Urinary bladder (tissue), 4 donors: Measurements from ENCODE around the gene SLC35G3. TPM values are rescaled to one million over a fixed set of nuclear protein-coding genes. Genes with fewer than 3 reads are reported as not detected.
"Not testable (repeated sequence)": the region's sequence is repeated elsewhere in the genome, so short reads cannot be mapped to it uniquely, and the experiment has no call there.

Source experiments
- DNase-seq: peaks from one replicate; pipeline ENCODE4 v3.0.0-alpha.2; 2015; ENCODE audit errors: extremely low spot score
- H3K27ac ChIP-seq: one replicate; pipeline ENCODE4 v1.5.1; 2013; ENCODE audit warnings: low read depth, mild to moderate bottlenecking, moderate library complexity
- H3K36me3 ChIP-seq: one replicate; pipeline ENCODE4 v1.6.1; 2013; ENCODE audit warnings: mild to moderate bottlenecking, moderate library complexity; ENCODE audit not compliant: insufficient read depth
- H3K4me1 ChIP-seq: one replicate; pipeline ENCODE4 v1.6.1; 2013; ENCODE audit warnings: mild to moderate bottlenecking, moderate library complexity; ENCODE audit not compliant: insufficient read depth
- H3K4me3 ChIP-seq: one replicate; pipeline ENCODE4 v1.5.1; 2013; ENCODE audit warnings: low read depth, low read length
- WGBS: extraction: QIAGEN DNeasy Blood & Tissue Kit; methylation state at CpG from one replicate; pipeline ENCODE4 v1.1.7; 2013; 5-methylcytosine and 5-hydroxymethylcytosine counted together
- polyA plus RNA-seq: library from polyadenylated mRNA; stranded (reverse); fragments of 200-250 nt; gene quantifications from one replicate; pipeline ENCODE4 v1.2.3, GENCODE V29; 2013
- total RNA-seq: library from RNA; depleted of rRNA; stranded (reverse); fragments of >200 nt; gene quantifications from one replicate; pipeline ENCODE4 v1.2.3, GENCODE V29; 2014
- donor health status: healthy with polysubstance abuse.
- donor health status: healthy.

The SLC35G3 gene
- total and polyA plus RNA-seq, 2 donors = not detected

DNA sequence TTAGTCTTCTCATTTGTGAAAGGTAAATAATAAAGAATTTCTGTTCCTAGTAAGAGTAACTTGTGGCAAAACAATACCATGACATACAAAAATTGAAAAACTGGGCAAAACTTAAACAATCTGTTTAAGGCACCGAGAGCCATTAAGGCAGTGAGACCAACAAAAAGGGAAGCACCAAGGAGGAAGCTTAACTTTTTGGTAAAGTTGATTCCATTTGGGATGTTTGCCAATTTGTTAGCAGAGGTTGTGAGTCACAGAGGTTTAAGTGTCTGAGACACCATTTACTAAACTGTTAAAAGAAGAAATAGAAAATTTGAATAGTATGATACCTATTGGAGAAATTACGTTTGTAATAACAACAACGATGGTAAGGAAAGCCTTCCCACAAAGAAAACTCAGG is 4.9 kb downstream of the SLC35G3 start:
- no peak overlapping the region for H3K27ac ChIP-seq
- H3K4me3 ChIP-seq = no peak overlapping the region
- no peak for DNase-seq
- 76% methylated on average over 3 of the region's 3 CpGs for WGBS
- no peaks in the 10 kb centered on the region for H3K4me1 ChIP-seq
- no peaks in the 10 kb centered on the region for H3K36me3 ChIP-seq

- no peak for DNase-seq
Measured at GRCh38 chr17:35188111-35188510, 6.1 kb downstream of the SLC35G3 start.

GRCh38 chr17:35187481-35187880 is 6.7 kb downstream of the SLC35G3 start:
- 81% methylated on average over 2 of the region's 2 CpGs for WGBS

More at GRCh38 chr17:35188111-35188510, 6.1 kb downstream of the SLC35G3 start:
- H3K36me3 ChIP-seq = no peaks in the 10 kb centered on the region
- 39% methylated on average over 2 of the region's 2 CpGs for WGBS
- no peak overlapping the region for H3K4me3 ChIP-seq
- H3K4me1 ChIP-seq = no peaks in the 10 kb centered on the region
- H3K27ac ChIP-seq = no peak overlapping the region

GRCh38 chr17:35185849-35186248 is 8.3 kb downstream of the SLC35G3 start:
- no peaks in the 10 kb centered on the region for H3K36me3 ChIP-seq
- no peaks in the 10 kb centered on the region for H3K4me1 ChIP-seq
- WGBS = 38% methylated on average over 1 of the region's 1 CpG
- no peak overlapping the region for H3K27ac ChIP-seq
- no peak for DNase-seq
- no peak overlapping the region for H3K4me3 ChIP-seq

More at GRCh38 chr17:35187481-35187880, 6.7 kb downstream of the SLC35G3 start:
- H3K36me3 ChIP-seq = no peaks in the 10 kb centered on the region
- DNase-seq = no peak
- H3K27ac ChIP-seq = no peak overlapping the region
- H3K4me3 ChIP-seq = no peak overlapping the region
- no peaks in the 10 kb centered on the region for H3K4me1 ChIP-seq

DNA sequence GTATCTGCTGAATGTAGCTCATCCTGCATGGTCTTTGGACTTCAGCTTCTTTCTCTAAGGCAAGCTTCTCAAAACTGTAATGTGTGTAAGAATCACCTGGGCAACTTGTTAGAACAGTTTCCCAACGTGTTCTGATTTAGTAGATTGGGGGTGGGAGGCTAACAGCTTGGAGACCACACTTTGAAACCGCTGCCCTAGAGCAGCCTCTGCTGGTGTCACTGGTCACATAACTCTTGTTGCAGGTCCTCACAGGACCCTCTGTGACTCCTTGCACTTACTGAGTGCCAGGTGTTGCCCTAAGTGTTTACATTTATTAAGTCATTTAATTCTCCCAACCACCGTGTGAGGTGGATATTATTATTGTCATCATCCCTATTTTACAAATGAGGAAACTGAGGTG is 9.9 kb downstream of the SLC35G3 start:
- WGBS = 51% methylated on average over 3 of the region's 3 CpGs
- no peaks in the 10 kb centered on the region for H3K36me3 ChIP-seq

DNA sequence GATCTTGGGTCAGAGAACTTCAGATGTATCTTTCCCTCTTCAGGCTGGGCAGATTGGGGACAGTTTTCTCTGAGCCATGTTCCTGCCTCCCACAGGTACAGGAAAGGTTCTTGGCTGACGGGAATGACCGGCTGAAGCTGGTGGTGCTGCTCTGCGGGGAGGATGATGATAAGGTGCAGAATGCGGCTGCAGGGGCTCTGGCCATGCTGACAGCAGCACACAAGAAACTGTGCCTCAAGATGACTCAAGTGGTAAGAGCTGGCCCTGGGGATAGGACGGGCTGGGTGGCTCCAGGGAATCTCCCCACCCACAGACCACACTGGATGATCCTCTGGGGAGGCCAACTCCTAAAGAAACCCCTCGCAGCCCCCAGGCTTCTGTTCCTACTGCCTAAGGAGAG is 10.9 kb downstream of the SLC35G3 start:
- Histone ChIP-seq H3K4me1 (no peaks in the 10 kb centered on the region), H3K27ac (no peak overlapping the region), H3K4me3 (no peak overlapping the region), H3K36me3 (no peaks in the 10 kb centered on the region)
- 63% methylated on average over 6 of the region's 6 CpGs for WGBS
- no peak for DNase-seq

More for the DNA sequence above, 9.9 kb downstream of the SLC35G3 start:
- no peak overlapping the region for H3K4me3 ChIP-seq
- no peak for DNase-seq
- no peak overlapping the region for H3K27ac ChIP-seq
- no peaks in the 10 kb centered on the region for H3K4me1 ChIP-seq

DNA sequence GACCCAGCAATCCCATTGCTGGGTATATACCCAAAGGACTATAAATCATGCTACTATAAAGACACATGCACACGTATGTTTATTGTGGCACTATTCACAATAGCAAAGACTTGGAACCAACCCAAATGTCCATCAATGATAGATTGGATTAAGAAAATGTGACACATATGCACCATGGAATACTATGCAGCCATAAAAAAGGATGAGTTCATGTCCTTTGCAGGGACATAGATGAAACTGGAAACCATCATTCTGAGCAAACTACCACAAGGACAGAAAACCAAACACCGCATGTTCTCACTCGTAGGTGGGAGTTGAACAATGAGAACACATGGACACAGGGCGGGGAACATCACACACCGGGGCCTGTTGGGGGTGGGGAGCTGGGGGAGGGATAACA is 14.8 kb downstream of the SLC35G3 start:
- H3K4me1 ChIP-seq, H3K36me3 ChIP-seq, H3K4me3 ChIP-seq, H3K27ac ChIP-seq, DNase-seq: not testable (repeated sequence)
- 93% methylated on average over 5 of the region's 5 CpGs for WGBS

DNA sequence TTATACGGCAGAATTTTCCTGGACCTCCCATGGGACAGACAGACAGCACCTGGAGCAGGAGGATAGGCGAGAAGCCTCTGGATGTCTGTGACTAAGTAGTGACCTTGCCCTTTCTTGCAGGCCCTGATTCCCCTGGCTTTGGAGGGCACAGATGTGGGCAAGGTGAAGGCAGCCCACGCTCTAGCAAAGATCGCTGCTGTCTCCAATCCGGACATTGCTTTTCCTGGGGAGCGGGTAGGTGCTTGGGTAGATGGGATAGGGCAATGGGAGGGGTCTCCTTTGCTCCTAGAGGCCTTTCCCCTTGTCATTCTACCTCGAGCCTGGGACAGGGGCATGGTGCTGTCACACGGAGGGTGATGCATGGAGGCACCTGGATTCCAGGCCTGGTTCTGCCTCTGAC is 17.3 kb downstream of the SLC35G3 start:
- H3K4me1 ChIP-seq = no peaks in the 10 kb centered on the region
- 67% methylated on average over 8 of the region's 8 CpGs for WGBS
- no peak overlapping the region for H3K4me3 ChIP-seq
- no peaks in the 10 kb centered on the region for H3K36me3 ChIP-seq
- no peak for DNase-seq
- H3K27ac ChIP-seq = no peak overlapping the region

- whole genome bisulfite sequencing = 78% methylated on average over 9 of the region's 9 CpGs
- DNase-seq = no peak
Measured at GRCh38 chr17:35175638-35176415, 18.4 kb downstream of the SLC35G3 start.

DNA sequence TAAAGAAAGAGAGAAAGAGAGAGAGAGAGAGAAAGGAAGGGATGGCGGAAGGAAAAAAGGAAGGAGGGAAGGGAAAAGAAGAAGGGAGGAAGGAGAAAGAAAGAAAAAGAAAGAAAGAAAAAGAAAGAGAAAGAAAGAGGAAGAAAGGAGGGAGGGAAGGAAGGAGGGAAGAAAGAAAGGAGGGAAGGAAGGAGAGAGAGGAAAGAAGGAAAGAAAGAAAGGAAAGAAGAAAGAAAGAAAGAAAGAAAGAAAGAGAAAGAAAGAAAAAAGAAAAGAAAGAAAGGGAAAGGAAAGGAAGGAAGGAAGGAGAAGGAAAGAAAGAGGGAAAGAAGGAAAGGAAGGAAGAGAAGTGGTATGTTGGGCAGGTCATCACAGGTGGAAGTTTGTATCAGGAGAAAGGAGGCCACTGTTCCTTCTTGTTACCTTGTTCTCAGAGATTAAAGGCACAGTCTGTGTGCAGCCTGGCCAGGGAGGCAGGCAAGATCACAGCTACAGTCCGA is 19.3 kb downstream of the SLC35G3 start:
- no peak for DNase-seq
- H3K4me1 ChIP-seq = no peaks in the 10 kb centered on the region
- H3K36me3 ChIP-seq = no peaks in the 10 kb centered on the region
- H3K27ac ChIP-seq = no peak overlapping the region
- WGBS = 83% methylated on average over 2 of the region's 2 CpGs
- no peak overlapping the region for H3K4me3 ChIP-seq

More at GRCh38 chr17:35175638-35176415, 18.4 kb downstream of the SLC35G3 start:
- Histone ChIP-seq H3K36me3 (no peaks in the 10 kb centered on the region), H3K4me3 (no peak overlapping the region), H3K27ac (no peak overlapping the region), H3K4me1 (no peaks in the 10 kb centered on the region)

DNA sequence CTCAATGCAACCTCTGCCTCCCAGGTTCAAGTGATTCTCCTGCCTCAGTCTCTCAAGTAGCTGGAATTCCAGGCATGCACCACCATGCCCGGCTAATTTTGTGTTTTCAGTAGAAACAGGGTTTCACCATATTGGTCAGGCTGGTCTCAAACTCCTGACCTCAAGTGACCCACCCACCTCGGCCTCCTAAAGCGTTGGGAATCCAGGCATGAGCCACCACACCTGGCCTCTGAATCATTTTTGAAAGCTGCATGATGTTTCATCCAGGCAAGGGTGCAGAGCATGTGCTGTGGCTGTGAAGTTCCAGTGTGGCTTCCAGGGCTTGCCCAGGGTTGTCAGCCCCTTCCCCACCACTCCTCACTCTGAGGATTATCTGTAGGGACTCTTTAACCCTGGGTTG is 21.9 kb downstream of the SLC35G3 start:
- H3K4me3 ChIP-seq, DNase-seq, H3K4me1 ChIP-seq, H3K36me3 ChIP-seq, H3K27ac ChIP-seq: not testable (repeated sequence)
- WGBS = 74% methylated on average over 3 of the region's 3 CpGs

- Histone ChIP-seq H3K4me3 (no peak overlapping the region), H3K27ac (no peak overlapping the region), H3K4me1 (no peaks in the 10 kb centered on the region), H3K36me3 (no peaks in the 10 kb centered on the region)
- 47% methylated on average over 2 of the region's 2 CpGs for WGBS
- DNase-seq = no peak
Measured at GRCh38 chr17:35171834-35172233, 22.4 kb downstream of the SLC35G3 start.

DNA sequence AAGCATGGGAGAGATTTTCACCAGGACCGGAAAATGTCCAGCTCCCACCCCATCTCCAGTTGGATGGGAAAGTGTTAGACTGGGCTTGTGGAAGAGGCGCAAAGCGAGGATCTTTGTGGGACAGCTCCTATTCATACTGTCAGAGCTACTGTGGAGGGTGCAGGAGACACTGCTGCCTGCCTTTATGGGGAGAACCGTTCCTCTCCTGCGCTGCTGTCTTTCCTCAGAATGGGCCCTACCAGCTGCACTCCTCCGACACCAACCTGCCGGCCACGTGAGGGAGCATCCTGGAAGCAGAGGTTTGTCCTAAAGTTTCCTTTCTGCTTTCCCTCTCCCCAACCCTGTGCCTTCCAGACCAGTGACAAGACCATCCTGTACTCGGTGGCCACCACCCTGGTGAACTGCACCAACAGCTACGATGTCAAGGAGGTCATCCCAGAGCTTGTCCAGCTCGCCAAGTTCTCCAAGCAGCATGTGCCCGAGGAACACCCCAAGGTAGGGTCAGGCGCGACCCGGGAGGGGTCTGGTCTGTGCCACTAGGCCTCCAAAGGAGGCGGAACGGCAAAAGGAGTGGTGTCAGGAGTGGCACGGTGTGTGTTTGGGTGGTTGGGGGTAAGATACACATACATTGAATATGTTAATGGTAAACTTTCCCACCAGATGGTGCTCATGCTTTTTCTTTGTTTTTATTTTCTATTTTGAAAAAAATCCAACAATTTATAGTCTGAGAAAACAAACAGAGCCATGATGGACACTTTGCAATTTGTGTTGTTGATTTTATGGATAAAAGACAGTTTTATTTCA is 23.0 kb downstream of the SLC35G3 start:
- H3K36me3 ChIP-seq = no peaks in the 10 kb centered on the region
- H3K4me3 ChIP-seq = no peak overlapping the region
- no peaks in the 10 kb centered on the region for H3K4me1 ChIP-seq
- 78% methylated on average over 18 of the region's 18 CpGs for WGBS
- no peak for DNase-seq
- H3K27ac ChIP-seq = no peak overlapping the region
